SK-N-SH (cell line): Measurements from ENCODE around the gene SLC2A13. TPM values are rescaled to one million over a fixed set of nuclear protein-coding genes. Genes with fewer than 3 reads are reported as not detected.

Experiments used
- CTCF ChIA-PET: fragments of 300-600, 350-600 bp; formaldehyde crosslinking; extraction: SDS; loops from one replicate; lab custom pipeline; 2021; lab: Yijun Ruan, JAX
- POLR2A ChIA-PET: fragments of 350-600 bp; sonication (Branson Sonifier 250); formaldehyde crosslinking; extraction: SDS; loops from one replicate; lab custom pipeline; 2020; ENCODE audit warnings: antibody characterized with exemption, inconsistent platforms; lab: Yijun Ruan, JAX
- DNase-seq: peaks from one replicate; pipeline ENCODE4 v3.0.0; 2012
- H2AFZ ChIP-seq: fragments of 200-600 bp; sonication (generic); 2 replicates; pipeline ENCODE4 v1.8.1; 2016; ENCODE audit warnings: antibody characterized with exemption, mild to moderate bottlenecking, low read depth
- H3F3A ChIP-seq: fragments of 200-600 bp; sonication (generic); replicated peaks from 2 replicates; pipeline ENCODE3; 2016; ENCODE audit warnings: antibody characterized with exemption, mild to moderate bottlenecking; ENCODE audit not compliant: insufficient read depth
- H3K27ac ChIP-seq, 2 experiments: fragments of 200-500 bp in 1 of 2; fragments of 200-600 bp in 1 of 2; sonication (Bioruptor generic) in 1 of 2; sonication (generic), shearing (Covaris generic) in 1 of 2; 2 replicates each; pipeline versions ENCODE4 v1.5.1 to v1.6.1; 2014 to 2016; ENCODE audit warnings: low read depth in 2 of 2, inconsistent platforms in 1 of 2, low read length in 1 of 2, mild to moderate bottlenecking in 1 of 2, mixed read lengths in 1 of 2
- H3K27me3 ChIP-seq: fragments of 200-600 bp; sonication (generic), shearing (Covaris generic); 2 replicates; pipeline ENCODE4 v1.6.1; 2016; ENCODE audit warnings: mixed run types; ENCODE audit not compliant: insufficient read depth
- H3K36me3 ChIP-seq, 2 experiments: fragments of 200-500 bp in 1 of 2; fragments of 200-600 bp in 1 of 2; sonication (Bioruptor generic) in 1 of 2; sonication (generic) in 1 of 2; replicated peaks in 1 of 2; 2 replicates each; pipeline versions ENCODE3 to v1.5.1; 2014 to 2016; ENCODE audit warnings: low read length in 1 of 2, mild to moderate bottlenecking in 1 of 2; ENCODE audit not compliant: insufficient read depth in 2 of 2, control insufficient read depth in 1 of 2
- H3K4me1 ChIP-seq, 2 experiments: fragments of 200-500 bp in 1 of 2; fragments of 200-600 bp in 1 of 2; sonication (Bioruptor generic) in 1 of 2; sonication (generic), shearing (Covaris generic) in 1 of 2; 2 replicates each; pipeline versions ENCODE4 v1.5.1 to v1.6.1; 2014 to 2016; ENCODE audit warnings: low read depth in 1 of 2, low read length in 1 of 2, mixed run types in 1 of 2; ENCODE audit not compliant: insufficient read depth in 2 of 2, control insufficient read depth in 1 of 2
- H3K4me2 ChIP-seq: fragments of 200-600 bp; sonication (generic), shearing (Covaris generic); 2 replicates; pipeline ENCODE4 v1.6.1; 2017; ENCODE audit warnings: mixed run types
- H3K4me3 ChIP-seq, 2 experiments: fragments of 200-500 bp in 1 of 2; fragments of 200-600 bp in 1 of 2; sonication (Bioruptor generic) in 1 of 2; sonication (generic), shearing (Covaris generic) in 1 of 2; 2 replicates each; pipeline versions ENCODE4 v1.5.1 to v1.8.1; 2014 to 2016; ENCODE audit warnings: low read depth in 2 of 2, inconsistent platforms in 1 of 2, low read length in 1 of 2, mild to moderate bottlenecking in 1 of 2, mixed read lengths in 1 of 2, moderate library complexity in 1 of 2
- H3K79me2 ChIP-seq: fragments of 200-600 bp; sonication (generic); 2 replicates; pipeline ENCODE4 v1.8.1; 2017; ENCODE audit warnings: mild to moderate bottlenecking; ENCODE audit not compliant: insufficient read depth
- H3K9ac ChIP-seq: fragments of 200-600 bp; sonication (generic); 2 replicates; pipeline ENCODE4 v1.6.1; 2017; ENCODE audit warnings: mixed run types
- H3K9me2 ChIP-seq: fragments of 200-600 bp; sonication (generic); 2 replicates; pipeline ENCODE4 v1.6.1; 2017; ENCODE audit warnings: mixed run types
- H3K9me3 ChIP-seq: fragments of 200-600 bp; sonication (generic); 2 replicates; pipeline ENCODE4 v1.6.1; 2017; ENCODE audit warnings: mixed run types, mild to moderate bottlenecking, moderate library complexity
- H4K20me1 ChIP-seq: fragments of 200-600 bp; sonication (generic); 2 replicates; pipeline ENCODE4 v1.6.1; 2017; ENCODE audit warnings: mild to moderate bottlenecking, mixed run types; ENCODE audit not compliant: insufficient read depth
- CTCF ChIP-seq: fragments of 200-600 bp; sonication (generic); IDR thresholded peaks from 2 replicates; pipeline ENCODE4 v1.6.1; 2017; ENCODE audit warnings: antibody characterized with exemption, mild to moderate bottlenecking, moderate library complexity
- ELF1 ChIP-seq: IDR thresholded peaks from 2 replicates; pipeline ENCODE4 v1.4.0; 2012
- EP300 ChIP-seq, 2 experiments: IDR thresholded peaks; 2 replicates each; pipeline versions ENCODE4 v1.4.0 to v1.6.1; 2012; ENCODE audit warnings: borderline replicate concordance in 1 of 2, low read depth in 1 of 2, low read length in 1 of 2
- EZH2phosphoT487 ChIP-seq: fragments of 200-600 bp; sonication (generic); IDR thresholded peaks from 2 replicates; pipeline ENCODE4 v1.6.1; 2017; ENCODE audit warnings: low read depth, mixed run types, mild to moderate bottlenecking, antibody characterized with exemption, moderate library complexity, borderline replicate concordance
- FOSL2 ChIP-seq: IDR thresholded peaks from 2 replicates; pipeline ENCODE4 v1.4.0; 2012; ENCODE audit warnings: low read depth, mild to moderate bottlenecking, moderate library complexity, borderline replicate concordance
- FOXJ3 ChIP-seq: sonication (generic); formaldehyde crosslinking; IDR thresholded peaks from 2 replicates; pipeline ENCODE4 v1.5.1; 2020; ENCODE audit warnings: mild to moderate bottlenecking, missing genetic modification reagents
- FOXM1 ChIP-seq: IDR thresholded peaks from 2 replicates; pipeline ENCODE4 v1.4.0; 2012; ENCODE audit warnings: low read depth, mild to moderate bottlenecking
- GABPA ChIP-seq: IDR thresholded peaks from 2 replicates; pipeline ENCODE4 v1.4.0; 2012; ENCODE audit warnings: low read depth, mild to moderate bottlenecking
- GATA2 ChIP-seq: sonication (generic); formaldehyde crosslinking; IDR thresholded peaks from 2 replicates; pipeline ENCODE4 v1.5.0; 2020; ENCODE audit warnings: mild to moderate bottlenecking, missing genetic modification reagents
- IRF3 ChIP-seq: fragments of 150-350 bp; IDR thresholded peaks from 2 replicates; pipeline ENCODE4 v1.6.1; 2016; ENCODE audit warnings: mild to moderate bottlenecking, low read depth, low read length
- MEF2A ChIP-seq: IDR thresholded peaks from 2 replicates; pipeline ENCODE4 v1.4.0; 2012; ENCODE audit warnings: low read depth, borderline replicate concordance
- NFIC ChIP-seq: IDR thresholded peaks from 2 replicates; pipeline ENCODE4 v1.4.0; 2012; ENCODE audit warnings: borderline replicate concordance
- NRF1 ChIP-seq: IDR thresholded peaks from 2 replicates; pipeline ENCODE4 v1.6.1; 2012; ENCODE audit warnings: low read depth, mild to moderate bottlenecking, low read length
- POLR2AphosphoS5 ChIP-seq: IDR thresholded peaks from 2 replicates; pipeline ENCODE4 v1.6.1; 2012; ENCODE audit warnings: low read depth, low read length
- RAD21 ChIP-seq: IDR thresholded peaks from 2 replicates; pipeline ENCODE4 v1.6.1; 2012; ENCODE audit warnings: mild to moderate bottlenecking, low read length
- RFX5 ChIP-seq: IDR thresholded peaks from 2 replicates; pipeline ENCODE4 v1.6.1; 2012; ENCODE audit warnings: mild to moderate bottlenecking, improper control_type of control experiment, low read length
- SIN3A ChIP-seq: IDR thresholded peaks from 2 replicates; pipeline ENCODE4 v1.6.1; 2012; ENCODE audit warnings: low read depth, mild to moderate bottlenecking, low read length, moderate library complexity, borderline replicate concordance
- SMC3 ChIP-seq: IDR thresholded peaks from 2 replicates; pipeline ENCODE4 v1.6.1; 2012; ENCODE audit warnings: low read depth, low read length, improper control_type of control experiment
- TAF1 ChIP-seq: IDR thresholded peaks from 2 replicates; pipeline ENCODE4 v1.6.1; 2012; ENCODE audit warnings: low read depth, mild to moderate bottlenecking, low read length, moderate library complexity, borderline replicate concordance
- TEAD4 ChIP-seq: IDR thresholded peaks from 2 replicates; pipeline ENCODE4 v1.4.0; 2012; ENCODE audit warnings: mild to moderate bottlenecking, borderline replicate concordance; ENCODE audit not compliant: insufficient read depth
- USF1 ChIP-seq: IDR thresholded peaks from 2 replicates; pipeline ENCODE4 v1.4.0; 2012; ENCODE audit warnings: low read depth, borderline replicate concordance
- USF2 ChIP-seq: fragments of 150-350 bp; IDR thresholded peaks from 2 replicates; pipeline ENCODE4 v1.6.1; 2017; ENCODE audit warnings: antibody characterized with exemption, low read length, low read depth, borderline replicate concordance
- YY1 ChIP-seq: IDR thresholded peaks from 2 replicates; pipeline ENCODE4 v1.4.0; 2012; ENCODE audit warnings: low read depth, mild to moderate bottlenecking
- WGBS: methylation state at CpG from one replicate; pipeline ENCODE4 v1.1.6; 2017; ENCODE audit warnings: low lambda C conversion rate; 5-methylcytosine and 5-hydroxymethylcytosine counted together
- polyA plus RNA-seq, 3 experiments: library from polyadenylated mRNA; depleted of rRNA; stranded (reverse); fragments of >200 nt; gene quantifications; 2 replicates each; pipeline ENCODE4 v1.2.3, GENCODE V29; 2012

Gene SLC2A13
- polyA plus RNA-seq, 1 of the 3 experiments (the other 2 are of a cell fraction): 0.21 TPM

- Histone ChIP-seq H4K20me1 (no peaks in the 10 kb centered on the region), H3K36me3 (no peaks in the 10 kb centered on the region), H3K9ac (no peak overlapping the region), H3K27ac (no peak overlapping the region), H3F3A (no peaks in the 10 kb centered on the region), H2AFZ (no peak overlapping the region), H3K4me3 (no peak overlapping the region), H3K4me2 (no peak overlapping the region), H3K4me1 (no peaks in the 10 kb centered on the region; a peak in 1 of 4 replicates), H3K9me2 (no peaks in the 10 kb centered on the region), H3K79me2 (no peaks in the 10 kb centered on the region), H3K27me3 (no peaks in the 10 kb centered on the region), H3K9me3 (no peaks in the 10 kb centered on the region)
- DNase-seq: no peak
- no peak for TF ChIP-seq TAF1
- TF ChIP-seq SIN3A: no peak
- no peak for TF ChIP-seq IRF3
- TF ChIP-seq YY1: no peak
- TF ChIP-seq ELF1: no peak
- TF ChIP-seq RFX5: no peak
- TF ChIP-seq SMC3: no peak
- no peak for TF ChIP-seq GABPA
- no peak for TF ChIP-seq USF1
- TF ChIP-seq EZH2phosphoT487: no peak
- POLR2A ChIA-PET: no interaction called here
- CTCF ChIA-PET: interaction anchor here (0.9 to 1.3 kb wide), 2 partner anchors 16 to 143 kb away, joined by 3 to 4 read pairs; no protein-coding TSS in a partner anchor
- WGBS: 26% methylated on average over 2 of the region's 2 CpGs
Measured at GRCh38 chr12:39780411-39780912, 325.4 kb downstream of the SLC2A13 start.

- Histone ChIP-seq H3K4me3 (no peak overlapping the region), H4K20me1 (no peaks in the 10 kb centered on the region), H3K36me3 (no peaks in the 10 kb centered on the region), H3K4me2 (no peak overlapping the region), H3K9me2 (no peaks in the 10 kb centered on the region), H3K4me1 (no peaks in the 10 kb centered on the region; a peak in 1 of 4 replicates), H3K9ac (no peak overlapping the region), H3F3A (no peaks in the 10 kb centered on the region), H2AFZ (no peak overlapping the region), H3K27ac (no peak overlapping the region), H3K27me3 (no peaks in the 10 kb centered on the region), H3K79me2 (no peaks in the 10 kb centered on the region), H3K9me3 (no peaks in the 10 kb centered on the region)
- POLR2A ChIA-PET: no interaction called here
- DNase-seq: no peak
- CTCF ChIA-PET: interaction anchor here (0.9 kb wide), 1 partner anchor 15 kb away, joined by 4 read pairs; no protein-coding TSS in a partner anchor
- WGBS: 62% methylated on average over 5 of the region's 5 CpGs
- TF ChIP-seq EP300 (IDR thresholded peaks at IDR 0.05; ENCODE audit: borderline replicate concordance in 1 of 2, low read depth in 1 of 2, low read length in 1 of 2) (no peak), NFIC (no peak), GABPA (no peak), NRF1 (no peak), RAD21 (no peak), TAF1 (no peak), FOXM1 (no peak), EZH2phosphoT487 (no peak), ELF1 (no peak), USF2 (no peak), TEAD4 (no peak), CTCF (no peak), FOSL2 (no peak), FOXJ3 (no peak), USF1 (no peak), GATA2 (CRISPR knock-in tag) (no peak), MEF2A (no peak), POLR2AphosphoS5 (no peak)
Measured at GRCh38 chr12:39779768-39780340, 326.0 kb downstream of the SLC2A13 start.
